Fibroblast of the aortic adventitia (primary cell): ENCODE measurements around the gene ZMYND8. TPM values are rescaled to one million over a fixed set of nuclear protein-coding genes. Genes with fewer than 3 reads are reported as not detected.
A peak's percentile ranks its signal among the peaks of the same experiment; 100 is the strongest.

Source experiments
- DNase-seq: peaks from one replicate; pipeline ENCODE4 v3.0.0-alpha.2; 2010; ENCODE audit warnings: low read depth
- H3K4me3 ChIP-seq: 2 replicates; pipeline ENCODE4 v1.5.1; 2011; ENCODE audit warnings: low read depth, mild to moderate bottlenecking, control low read depth, low read length, moderate library complexity
- CTCF ChIP-seq: IDR thresholded peaks from 2 replicates; pipeline ENCODE4 v1.5.1; 2011; ENCODE audit warnings: mild to moderate bottlenecking, low read length, control low read depth, inconsistent platforms; ENCODE audit not compliant: insufficient read depth
- total RNA-seq: library from RNA; depleted of rRNA; stranded (reverse); fragments of >200 nt; gene quantifications from 2 replicates; pipeline ENCODE4 v1.2.3, GENCODE V29; 2012; ENCODE audit warnings: low replicate concordance

The ZMYND8 gene
- total RNA-seq, 1 donor = 24.0 TPM

GRCh38 chr20:47326658-47327268 is 29.7 kb downstream of the ZMYND8 start:
- no peak overlapping the region for H3K4me3 ChIP-seq
- DNase-seq = peak; percentile 36
- TF ChIP-seq CTCF = no peak

GRCh38 chr20:47325242-47325641 is 31.3 kb downstream of the ZMYND8 start:
- no peak overlapping the region for H3K4me3 ChIP-seq
- no peak for DNase-seq
- TF ChIP-seq CTCF = no peak

GRCh38 chr20:47320990-47321805 is 35.3 kb downstream of the ZMYND8 start:
- H3K4me3 ChIP-seq = no peak overlapping the region
- no peak for TF ChIP-seq CTCF
- no peak for DNase-seq

GRCh38 chr20:47319517-47320252 is 36.8 kb downstream of the ZMYND8 start:
- peak overlapping the region; percentile 25 for H3K4me3 ChIP-seq
- TF ChIP-seq CTCF = no peak
- peak; percentile 86 for DNase-seq

GRCh38 chr20:47318586-47319516 is 37.6 kb downstream of the ZMYND8 start:
- TF ChIP-seq CTCF = no peak
- DNase-seq = peak; percentile 72

GRCh38 chr20:47318027-47318585 is 38.4 kb downstream of the ZMYND8 start:
- peak; percentile 82 for DNase-seq
- H3K4me3 ChIP-seq = no peak overlapping the region
- no peak for TF ChIP-seq CTCF

More at GRCh38 chr20:47318586-47319516, 37.6 kb downstream of the ZMYND8 start:
- peak overlapping the region; percentile 25 for H3K4me3 ChIP-seq
